Measurements from ENCODE around the gene UGCG. TPM values are rescaled to one million over a fixed set of nuclear protein-coding genes. Genes with fewer than 3 reads are reported as not detected.

The UGCG gene
- total and polyA plus RNA-seq, 12 donors, result 11.1 to 42.6 (median 13.6) TPM

DNA sequence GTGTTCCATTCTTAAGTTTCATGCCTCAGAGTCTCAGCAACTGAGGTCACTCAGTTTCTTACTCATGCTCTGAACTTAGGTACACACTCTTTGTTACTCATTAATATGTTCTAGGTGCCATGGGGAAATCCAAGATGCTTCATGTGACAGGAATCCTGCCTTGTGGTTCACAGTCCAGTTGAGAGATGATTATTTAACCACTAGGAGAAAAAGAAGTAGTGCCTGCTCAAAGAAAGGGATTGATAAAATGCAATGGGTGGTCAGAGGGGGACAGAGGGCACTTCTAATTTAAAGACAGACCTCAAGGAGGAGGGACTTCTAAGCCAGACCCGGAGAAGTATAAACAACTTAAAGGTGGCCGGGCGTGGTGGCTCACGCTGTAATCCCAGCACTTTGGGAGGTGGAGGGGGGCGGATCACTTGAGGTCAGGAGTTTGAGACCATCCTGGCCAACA is 69.0 kb downstream of the UGCG start:
- no peaks in the 10 kb centered on the region for H3K27me3 ChIP-seq
- intact Hi-C loops (cut with DNase I), result no loop called here
- TF ChIP-seq CTCF (IDR thresholded peaks at IDR 0.05), result no peak
- H3K4me1 ChIP-seq, result peaks cover 0 to 9% (median 0%) of the 10 kb centered on the region in 9 donors
- H3K27ac ChIP-seq, result no peak overlapping the region
- no peak overlapping the region for H3K4me3 ChIP-seq
- ATAC-seq (no peak), DNase-seq (no peak)
- 90% methylated on average over 5 of the region's 5 CpGs for WGBS, 2 donors
- H3K9me3 ChIP-seq, result no peaks in the 10 kb centered on the region
- H3K36me3 ChIP-seq, result no peaks in the 10 kb centered on the region

GRCh38 chr9:111966124-111966723 is 69.6 kb downstream of the UGCG start:
- ATAC-seq (no peak), DNase-seq (no peak)
- Histone ChIP-seq H3K36me3 (no peaks in the 10 kb centered on the region), H3K9me3 (no peaks in the 10 kb centered on the region), H3K27me3 (no peaks in the 10 kb centered on the region), H3K4me3 (no peak overlapping the region), H3K4me1 (peaks cover 0 to 9% (median 0%) of the 10 kb centered on the region in 9 donors), H3K27ac (no peak overlapping the region)
- 97 to 99% methylated on average over 15 of the region's 15 CpGs for WGBS, 2 donors
- no peak for TF ChIP-seq CTCF (IDR thresholded peaks at IDR 0.05)
- intact Hi-C loops (cut with DNase I), result no loop called here

DNA sequence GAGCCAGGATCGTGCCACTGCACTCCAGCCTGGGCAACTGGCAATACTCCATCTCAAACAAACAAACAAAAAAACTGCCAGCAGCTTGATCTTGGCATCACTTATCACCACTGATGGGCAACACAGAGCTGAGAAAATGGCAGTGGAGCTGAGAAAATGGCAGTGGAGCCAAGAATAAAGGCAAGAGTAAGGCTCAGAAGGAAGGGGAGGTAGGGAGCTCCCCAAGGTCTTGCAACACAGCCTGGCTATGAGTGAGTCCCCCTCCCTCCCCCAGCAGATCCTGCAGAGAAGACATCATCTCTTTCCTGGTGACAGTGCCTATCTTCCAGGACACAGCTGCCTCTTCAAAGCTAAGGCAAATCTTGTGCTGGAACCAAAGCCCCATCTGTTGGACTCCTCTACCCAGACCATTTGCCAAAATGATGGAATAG is 70.3 kb downstream of the UGCG start:
- no peak for TF ChIP-seq CTCF (IDR thresholded peaks at IDR 0.05)
- Histone ChIP-seq H3K27ac (no peak overlapping the region), H3K9me3 (no peaks in the 10 kb centered on the region), H3K36me3 (no peaks in the 10 kb centered on the region), H3K27me3 (no peaks in the 10 kb centered on the region), H3K4me3 (no peak overlapping the region), H3K4me1 (peaks cover 0 to 7% (median 0%) of the 10 kb centered on the region in 9 donors)
- DNase-seq (no peak), ATAC-seq (peak in 1 of 8 donors; percentile 74)
- 92% methylated on average over 1 of the region's 1 CpG for WGBS, 2 donors
- intact Hi-C loops (cut with DNase I), result no loop called here

- WGBS, 2 donors, result 94 to 98% methylated on average over 3 of the region's 3 CpGs
- Histone ChIP-seq H3K4me1 (peaks cover 0 to 4% (median 0%) of the 10 kb centered on the region in 9 donors), H3K27ac (no peak overlapping the region), H3K36me3 (no peaks in the 10 kb centered on the region), H3K27me3 (no peaks in the 10 kb centered on the region), H3K4me3 (no peak overlapping the region), H3K9me3 (no peaks in the 10 kb centered on the region)
- intact Hi-C loops (cut with DNase I), result no loop called here
- TF ChIP-seq CTCF (IDR thresholded peaks at IDR 0.05), result no peak
- ATAC-seq (no peak), DNase-seq (no peak)
These were observed 71.0 kb downstream of the UGCG start for GRCh38 chr9:111967621-111968020.

Data from heart right ventricle (tissue), 16 donors.